Keratinocyte (primary cell): ENCODE measurements around the gene GLG1.

Source experiments
- CTCF ChIP-seq, 3 experiments: IDR thresholded peaks in 1 of 3; conservative IDR thresholded peaks in 1 of 3; optimal IDR thresholded peaks in 1 of 3; 2 replicates in 2 of 3; 3 replicates in 1 of 3; pipeline versions ENCODE3 to v1.5.1; 2011; ENCODE audit warnings: low read length in 3 of 3, mild to moderate bottlenecking in 3 of 3, moderate library complexity in 2 of 3, control low read depth in 1 of 3, inconsistent platforms in 1 of 3; ENCODE audit not compliant: insufficient read depth in 2 of 3; ENCODE audit errors: extremely low read depth in 1 of 3
- EZH2 ChIP-seq: IDR thresholded peaks from one replicate; pipeline ENCODE4 v1.6.1; 2012; ENCODE audit warnings: inconsistent platforms, mild to moderate bottlenecking, low read length, moderate library complexity

GRCh38 chr16:74625500-74626350 is 18.8 kb upstream of the GLG1 start:
- no peak for TF ChIP-seq CTCF (optimal IDR thresholded peaks at IDR 0.05 in 1 of 3, IDR thresholded peaks at IDR 0.05 in 1 of 3, conservative IDR thresholded peaks at IDR 0.05 in 1 of 3; ENCODE audit: extremely low read depth in 1 of 3, insufficient read depth in 2 of 3, low read length in 3 of 3)
- TF ChIP-seq EZH2, result no peak
